Activated T-cell treated with anti-CD3 and anti-CD28 coated beads, Interleukin-2, amount 50 U/mL, for 1 hour (primary cell): ENCODE data around the gene DSCAML1.

Source experiments
- DNase-seq: peaks from one replicate; pipeline ENCODE4 v3.0.0-alpha.2; 2020

Gene DSCAML1

DNA sequence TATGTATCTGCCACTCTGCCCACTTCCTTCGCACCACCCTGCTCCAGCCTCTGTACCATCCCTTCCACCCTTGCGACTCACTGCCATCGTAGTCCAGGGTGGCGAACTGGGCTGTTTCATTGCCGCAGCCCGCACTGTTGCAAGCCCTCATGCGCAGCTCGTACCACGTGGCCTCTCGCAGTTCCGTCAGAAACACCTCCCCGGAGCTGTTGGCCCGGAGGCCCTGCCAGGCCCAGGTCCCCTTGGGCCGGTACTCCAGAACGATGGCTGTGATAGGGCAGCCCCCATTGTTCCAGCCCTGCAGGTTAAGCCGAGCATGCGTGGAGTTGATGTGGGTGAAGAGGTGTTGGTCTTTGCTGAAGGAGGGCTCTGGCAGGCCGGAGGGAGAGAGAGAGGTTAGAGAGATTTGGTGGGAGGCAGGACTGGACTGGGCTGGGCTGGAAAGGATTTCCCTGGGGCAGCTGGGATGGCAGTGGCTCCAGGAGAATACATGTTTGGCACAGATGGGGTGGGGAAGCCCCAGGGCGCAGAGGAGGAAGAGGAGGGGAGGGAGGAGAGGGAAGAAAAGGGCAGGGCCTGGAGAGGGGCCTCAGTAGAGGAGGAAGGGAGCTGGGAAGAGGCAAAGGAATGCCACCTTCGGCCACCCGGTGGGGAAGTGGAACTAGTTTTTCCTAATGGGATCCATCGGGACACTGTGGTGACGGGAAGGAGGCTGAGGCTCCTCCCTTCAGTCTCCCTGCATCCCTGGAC is 359.8 kb downstream of the DSCAML1 start:
- DNase-seq: no peak

DNA sequence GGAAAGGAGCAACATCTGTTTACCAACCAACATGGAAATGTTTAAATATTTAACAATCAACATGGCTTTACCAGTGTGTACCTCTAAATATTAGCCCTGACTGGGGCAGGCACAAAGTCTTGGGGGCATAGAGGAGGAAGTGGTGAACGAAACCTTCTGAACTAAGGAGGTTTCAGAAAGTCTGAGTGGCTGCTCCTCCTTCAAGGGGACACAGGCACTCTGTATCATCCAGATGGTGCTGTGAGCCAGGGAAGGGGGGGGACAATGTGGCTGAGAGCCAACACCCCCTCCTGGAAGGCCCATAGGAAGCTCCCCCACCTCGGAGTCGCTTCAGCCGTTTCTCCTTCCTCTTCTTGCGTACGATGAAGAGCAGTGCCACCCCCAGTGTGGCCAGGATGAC is 361.7 kb downstream of the DSCAML1 start:
- DNase-seq: no peak

DNA sequence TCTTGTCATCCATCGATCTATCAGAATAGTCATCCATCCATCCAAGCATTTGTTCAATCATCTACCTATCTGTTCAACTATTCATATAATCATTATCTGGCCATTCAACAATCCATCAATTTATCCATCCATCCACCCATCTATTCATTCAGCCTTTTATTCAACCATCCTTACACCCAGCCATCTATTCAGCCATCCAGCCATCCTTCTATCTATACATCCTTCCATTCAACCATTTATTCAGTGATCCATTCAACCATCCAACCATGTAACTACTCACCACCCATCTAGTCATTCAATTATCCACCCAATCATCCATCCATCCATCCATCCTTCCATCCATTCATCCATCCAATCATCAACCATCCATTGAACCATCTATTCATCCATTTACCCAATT is 362.5 kb downstream of the DSCAML1 start:
- no peak for DNase-seq

DNA sequence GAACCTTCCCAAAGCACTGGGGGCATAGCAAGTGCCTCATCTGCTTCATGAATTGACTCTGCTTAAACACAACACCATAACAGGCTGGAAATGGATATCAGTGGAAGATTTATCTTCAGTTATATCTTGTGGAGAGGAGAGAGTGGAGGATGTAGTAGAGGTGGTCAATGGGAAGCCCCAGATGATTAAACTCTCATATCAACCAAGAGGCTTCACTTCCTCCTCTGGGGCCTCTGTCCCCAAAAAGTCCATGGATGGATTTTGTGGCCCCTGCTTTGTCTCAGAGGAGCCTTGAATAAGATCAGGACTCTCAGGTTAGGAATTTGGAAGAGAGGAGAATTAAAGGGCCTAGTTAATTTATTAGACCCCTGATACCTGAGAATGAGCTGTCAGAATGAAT is 363.3 kb downstream of the DSCAML1 start:
- DNase-seq: no peak

DNA sequence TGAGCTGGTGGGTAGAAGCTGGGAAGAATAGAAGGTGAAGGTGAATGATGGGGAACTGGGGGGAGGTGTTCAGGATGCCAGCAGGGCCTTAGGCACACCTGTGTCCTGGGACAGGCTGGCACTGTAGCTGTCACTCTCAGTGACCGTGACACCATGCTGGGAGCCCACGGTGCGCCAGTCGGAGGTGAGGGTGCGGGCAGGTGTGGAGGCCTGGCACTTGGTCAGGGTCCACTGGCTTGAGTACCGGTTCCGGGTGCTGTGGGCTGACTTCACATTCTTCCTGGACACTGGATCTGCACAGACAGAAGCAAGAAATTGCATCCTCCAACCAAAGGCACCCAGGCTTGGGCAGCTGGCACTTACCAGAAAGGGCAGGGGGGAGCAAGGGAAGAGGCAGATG is 365.6 kb downstream of the DSCAML1 start:
- DNase-seq: no peak

DNA sequence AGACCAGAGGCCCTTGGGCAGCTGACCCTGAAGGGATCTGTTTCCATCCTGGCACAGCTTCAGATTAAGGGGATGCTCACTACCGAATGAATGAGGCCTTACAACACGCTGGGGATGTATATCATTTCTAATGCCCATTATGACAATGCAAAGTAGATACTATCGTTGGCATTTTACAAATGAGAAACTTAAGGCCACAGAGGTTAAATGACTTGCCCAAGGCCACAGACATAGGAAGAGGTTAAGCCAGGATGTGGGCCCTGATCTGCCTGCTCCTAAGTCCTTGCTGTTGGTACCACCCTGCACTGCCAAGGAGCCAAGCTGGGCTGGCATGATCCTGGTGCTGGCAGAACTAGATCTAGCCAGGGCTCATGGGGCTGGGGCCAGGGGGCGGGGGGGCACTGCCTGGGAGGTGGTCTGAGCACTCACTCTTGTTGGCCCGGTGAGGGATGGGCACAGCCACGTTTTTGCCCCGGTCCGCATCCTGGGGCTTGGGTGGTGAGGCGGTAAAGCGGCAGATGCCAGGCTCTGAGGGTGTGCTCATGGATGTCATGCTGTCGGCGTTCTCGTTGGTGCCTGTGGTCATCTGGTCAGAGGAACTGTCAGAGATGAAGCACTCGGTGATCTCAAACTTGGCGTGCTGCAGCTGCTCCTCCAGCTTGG is 366.6 kb downstream of the DSCAML1 start:
- no peak for DNase-seq

DNA sequence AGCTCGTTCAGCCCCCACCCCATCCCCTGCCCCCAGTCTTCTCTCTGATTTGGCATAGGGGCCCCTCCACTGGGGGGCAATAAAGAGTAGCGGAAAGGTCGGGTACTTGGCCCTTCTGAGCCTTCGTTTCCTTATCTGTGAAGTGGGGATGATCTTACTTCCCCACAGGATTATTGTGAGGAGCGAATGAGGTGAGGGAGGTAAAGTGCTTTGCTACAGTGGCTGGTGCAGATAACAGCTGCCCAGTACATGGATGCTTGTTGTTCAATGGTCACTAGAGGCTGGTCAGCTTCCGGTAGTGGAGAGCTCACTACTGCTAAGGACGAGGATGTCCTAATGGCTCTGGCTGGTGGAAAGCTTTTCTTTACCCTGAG is 368.2 kb downstream of the DSCAML1 start:
- DNase-seq: no peak

DNA sequence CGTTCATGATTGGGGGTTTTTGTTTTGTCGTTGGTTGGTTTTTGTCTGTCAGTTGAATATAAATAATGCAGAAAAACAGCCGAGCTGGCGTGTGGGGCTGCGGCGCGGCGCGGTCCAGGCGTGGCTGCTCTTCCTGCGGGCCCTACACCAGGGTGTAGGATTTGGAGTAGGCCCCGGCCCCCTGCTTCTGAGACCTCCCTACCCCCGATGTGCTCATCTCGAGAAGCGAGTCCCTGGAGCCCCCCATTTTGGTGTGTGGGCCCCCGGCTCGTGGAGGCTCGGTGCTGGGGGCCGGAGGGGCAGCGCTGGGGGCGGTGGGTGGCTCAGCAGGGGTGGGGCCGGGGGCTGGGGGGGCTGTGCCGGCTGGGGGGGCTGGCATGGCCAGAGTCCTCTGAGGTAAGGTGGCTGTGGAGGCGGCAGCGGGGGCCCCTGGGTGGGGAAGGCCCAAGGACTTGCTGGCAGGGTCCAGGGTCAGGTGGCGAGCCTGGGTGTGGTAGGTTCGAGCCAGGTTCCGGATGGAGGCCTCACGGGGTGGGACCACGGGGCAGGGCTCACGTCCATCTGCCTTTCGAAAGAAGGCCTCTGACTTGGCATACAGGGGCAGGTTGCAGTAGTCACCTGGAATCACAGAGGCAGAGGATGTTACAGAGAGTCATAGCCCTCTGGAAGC is 368.7 kb downstream of the DSCAML1 start:
- DNase-seq: no peak

DNA sequence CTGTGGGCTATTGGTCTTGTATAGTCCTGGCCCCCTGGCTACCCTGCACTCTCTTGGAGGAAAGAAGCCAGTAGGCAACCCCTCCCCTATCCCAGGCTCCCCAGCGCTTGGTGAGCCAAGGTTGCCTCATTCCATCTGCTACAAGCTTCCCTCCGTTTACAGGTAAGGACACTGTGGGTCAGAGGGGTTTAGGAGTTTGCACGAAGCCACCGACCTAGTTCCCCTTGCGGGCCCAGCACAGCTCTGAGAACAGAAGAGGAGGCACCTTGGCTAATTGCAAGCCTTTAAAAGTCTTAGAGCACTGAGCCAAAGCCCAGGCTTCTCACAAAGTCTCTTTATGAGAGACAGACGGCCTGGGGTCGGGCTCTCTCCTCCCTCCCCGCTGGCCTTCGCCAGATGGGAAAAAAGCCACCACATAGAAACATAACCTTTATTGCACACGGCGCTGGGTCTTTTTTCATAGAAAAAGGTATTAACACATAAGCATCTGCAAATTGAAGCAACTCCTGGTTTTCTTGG is 369.6 kb downstream of the DSCAML1 start:
- DNase-seq: no peak

DNA sequence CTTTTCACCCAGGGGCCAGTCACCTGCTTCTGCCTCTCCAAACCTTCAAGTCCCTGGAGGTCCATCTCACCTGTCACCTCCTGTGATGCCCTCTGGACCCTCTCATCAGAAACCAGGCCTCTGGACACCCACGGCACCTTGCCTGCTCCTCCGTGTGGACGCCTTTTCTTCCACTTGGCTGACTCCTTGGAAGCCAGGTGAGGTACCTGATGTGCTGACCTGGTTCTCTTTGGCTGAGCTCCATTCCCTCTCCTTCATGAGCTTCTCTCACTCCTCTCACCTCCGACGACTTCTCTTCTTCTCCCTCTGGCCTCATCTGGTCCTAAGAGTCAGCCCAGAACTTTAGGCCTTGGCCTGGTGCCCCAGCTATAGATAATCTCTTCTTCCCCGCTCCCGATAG is 370.1 kb downstream of the DSCAML1 start:
- DNase-seq: no peak

DNA sequence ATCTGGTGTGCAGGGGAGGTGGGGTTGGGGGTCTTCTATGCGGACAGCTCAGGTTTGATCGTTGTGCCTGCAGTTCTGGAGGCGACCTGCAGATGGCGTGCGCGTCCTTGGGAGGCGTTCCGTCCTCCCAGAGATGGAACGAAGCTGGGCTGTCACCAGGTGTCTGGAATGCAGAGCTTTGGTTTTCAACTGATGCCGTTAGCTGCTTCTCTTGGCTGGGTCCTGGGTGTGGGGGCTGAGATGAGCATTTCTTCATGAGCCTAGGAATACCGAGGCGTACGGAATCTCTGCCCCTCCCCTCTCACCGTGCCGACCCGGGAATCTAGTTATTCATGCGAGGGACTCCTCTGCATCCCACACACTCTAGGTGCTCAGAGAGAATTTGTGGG is 370.7 kb downstream of the DSCAML1 start:
- peak; percentile 75 for DNase-seq

DNA sequence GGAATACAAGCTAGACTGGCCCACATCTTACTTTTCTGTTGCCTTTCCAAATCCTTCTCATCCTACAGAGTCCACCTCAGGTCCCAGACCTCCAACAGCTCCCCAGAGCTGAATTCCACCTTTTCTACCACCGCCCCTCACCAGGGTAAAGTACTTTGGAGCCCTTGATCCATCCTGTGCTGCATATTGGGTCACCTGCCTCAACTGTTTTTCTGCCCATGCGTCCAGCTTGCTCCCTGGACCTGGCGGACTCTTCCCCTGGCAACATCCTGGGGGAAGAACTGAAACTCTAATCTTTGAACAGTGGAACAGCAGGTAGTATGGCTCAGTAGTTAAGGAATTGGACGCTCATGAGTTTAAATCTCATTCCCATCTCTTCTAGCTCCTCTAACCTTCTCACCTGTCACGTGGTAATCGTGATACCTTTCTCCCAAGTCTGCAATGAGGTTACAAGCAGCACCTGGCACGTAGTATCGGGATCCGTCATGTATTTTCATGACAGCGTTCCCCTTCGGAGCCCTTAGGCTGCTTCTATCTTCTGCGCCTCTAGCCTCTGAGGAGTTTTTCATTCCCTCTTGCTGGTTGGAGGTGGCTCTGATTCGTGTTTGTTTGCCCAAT is 371.2 kb downstream of the DSCAML1 start:
- no peak for DNase-seq

DNA sequence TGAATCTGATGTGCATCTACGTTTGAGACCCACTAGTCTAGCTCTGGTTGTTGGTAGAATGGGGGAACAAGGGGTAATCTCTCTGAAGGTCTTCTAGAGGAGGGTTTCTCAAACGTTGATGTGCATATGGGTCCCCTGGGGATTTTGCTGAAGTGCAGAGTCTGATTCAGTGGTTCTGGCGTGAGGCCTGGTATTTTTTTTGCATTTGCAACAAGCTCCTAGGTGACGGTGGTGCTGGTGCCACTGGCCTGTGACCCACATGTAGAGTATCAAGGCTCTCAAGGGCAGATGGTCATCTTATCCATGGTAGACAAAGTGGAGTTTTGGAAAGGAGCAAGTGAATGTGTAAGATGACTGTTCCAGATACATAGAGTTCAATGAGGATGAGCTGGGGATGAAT is 372.2 kb downstream of the DSCAML1 start:
- DNase-seq: no peak

DNA sequence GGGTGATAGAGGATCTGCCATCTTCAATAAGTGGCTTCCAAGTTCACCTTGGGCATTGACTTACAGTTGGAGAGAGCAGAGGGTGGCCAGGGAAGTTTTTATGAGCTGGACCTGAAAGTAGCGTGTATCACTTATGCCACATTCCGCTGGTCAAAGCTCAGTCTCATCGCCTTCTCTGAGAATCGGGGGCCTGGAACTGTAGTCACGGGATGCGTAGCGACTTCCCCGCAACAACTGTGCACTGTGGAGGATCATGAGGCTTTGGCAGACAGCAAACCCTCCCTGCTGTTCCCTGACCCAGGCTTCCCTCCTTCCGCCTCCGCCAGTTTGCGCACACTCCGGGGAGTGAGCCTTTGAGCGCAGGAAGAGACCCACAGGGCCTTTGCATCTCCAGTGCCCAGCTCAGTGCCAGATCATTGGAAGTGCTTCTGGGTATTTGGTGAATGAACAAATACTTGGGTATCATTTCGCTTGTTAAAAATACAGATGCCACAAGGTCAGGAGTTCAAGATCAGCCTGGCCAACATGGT is 373.9 kb downstream of the DSCAML1 start:
- DNase-seq: no peak

DNA sequence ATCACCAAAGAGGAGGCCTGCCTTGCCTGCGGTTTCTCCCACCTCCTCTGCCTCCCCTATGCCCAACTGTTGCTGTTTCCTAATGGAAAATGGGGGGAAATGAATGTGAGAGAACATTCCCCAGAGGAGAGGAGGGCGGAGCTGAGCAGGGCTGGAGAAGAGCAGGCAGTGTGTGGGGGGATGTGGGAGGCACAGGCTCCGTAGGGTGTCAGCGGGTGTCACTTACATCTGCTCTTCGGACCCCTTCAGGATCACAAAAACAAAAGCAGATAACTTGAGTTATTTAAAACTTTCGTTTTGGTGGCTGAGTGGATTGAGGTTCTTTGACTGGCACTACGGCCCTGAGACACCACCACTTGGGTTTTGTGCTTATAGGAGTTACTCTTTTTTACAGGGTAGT is 375.5 kb downstream of the DSCAML1 start:
- no peak for DNase-seq

DNA sequence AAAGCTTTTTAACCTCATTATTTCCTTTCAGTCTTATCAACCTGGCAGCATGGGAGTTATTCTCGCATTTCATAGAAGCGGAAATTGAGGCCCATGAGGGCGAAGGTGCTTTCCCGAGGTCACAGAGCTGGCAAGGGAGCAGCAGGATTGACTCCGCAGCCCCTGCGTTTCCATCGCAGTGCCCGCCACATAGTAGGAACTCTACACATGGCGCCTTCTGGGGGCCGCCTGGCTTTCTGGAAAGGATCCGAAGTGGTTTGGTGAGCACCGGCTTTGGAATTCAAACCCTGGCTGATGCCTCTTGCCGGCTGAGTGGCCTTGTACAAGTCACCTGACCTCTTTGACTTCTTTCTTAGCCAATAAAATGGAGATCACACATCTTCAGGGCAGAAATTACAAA is 376.0 kb downstream of the DSCAML1 start:
- no peak for DNase-seq

DNA sequence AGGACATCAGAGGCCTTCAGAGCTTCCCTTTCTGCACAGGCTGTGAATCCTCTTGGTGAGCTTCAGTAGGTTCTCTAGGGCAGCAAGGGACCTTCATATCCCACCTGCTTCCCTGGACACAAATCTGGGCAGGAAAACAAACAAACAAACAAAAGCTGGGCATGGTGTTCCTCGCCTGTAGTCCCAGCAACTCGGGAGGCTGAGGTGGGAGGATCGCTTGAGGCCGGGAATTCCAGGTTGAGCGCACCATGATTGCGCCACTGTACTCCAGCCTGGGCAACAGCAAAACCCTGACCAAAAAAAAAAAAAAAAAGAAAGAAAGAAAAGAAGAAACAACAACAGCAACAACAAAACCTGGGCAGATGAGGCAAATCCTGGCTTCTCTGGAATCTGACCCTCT is 376.4 kb downstream of the DSCAML1 start:
- DNase-seq: no peak

DNA sequence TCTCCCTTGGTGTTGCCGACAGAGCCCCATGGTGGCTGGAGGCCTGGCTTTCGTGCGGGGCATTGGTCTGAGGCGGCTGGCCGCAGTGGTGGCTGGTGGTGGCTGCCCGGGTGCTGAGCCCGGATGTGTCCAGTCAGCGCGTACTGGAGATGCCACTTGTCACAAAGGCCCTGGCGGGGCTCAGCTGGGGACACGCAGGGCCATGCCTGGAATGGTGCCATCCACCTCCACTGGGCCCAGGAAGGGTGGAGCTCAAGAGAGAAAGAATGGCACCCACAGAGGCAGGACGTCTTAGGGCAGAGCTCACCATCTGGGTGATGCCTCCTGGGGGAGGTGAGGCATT is 376.9 kb downstream of the DSCAML1 start:
- DNase-seq: no peak

DNA sequence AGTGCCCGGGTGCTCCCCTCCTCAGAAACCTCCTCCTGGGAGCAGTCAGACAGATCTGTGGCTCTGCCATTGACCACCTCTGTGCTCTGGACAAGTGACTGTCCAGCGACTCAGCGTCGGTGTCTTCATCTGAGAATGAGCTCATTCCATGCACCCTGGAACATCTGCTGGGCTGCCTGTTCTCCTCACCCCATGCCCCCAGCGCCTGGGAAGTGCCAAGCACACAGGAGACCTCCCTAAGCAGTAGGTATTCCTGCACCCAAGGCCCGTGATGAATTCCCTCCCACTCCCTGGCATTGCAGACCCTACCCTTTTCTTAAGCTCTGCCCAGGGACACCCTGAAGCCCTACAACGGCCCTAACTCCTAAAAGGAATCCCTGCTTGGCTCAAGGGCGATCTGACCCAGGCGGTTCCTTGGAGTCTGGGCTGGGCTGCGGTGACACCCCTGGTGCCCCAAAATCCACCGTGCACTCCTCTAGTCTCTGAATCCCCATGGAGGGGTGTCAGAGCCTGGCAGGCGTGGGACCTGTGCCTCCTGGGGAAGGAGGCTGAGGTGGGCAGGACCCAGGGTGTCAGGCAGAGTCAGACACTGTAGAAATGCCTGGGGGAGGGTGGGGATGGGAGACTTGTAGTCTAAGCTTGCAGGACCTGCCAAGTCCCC is 377.4 kb downstream of the DSCAML1 start:
- DNase-seq: no peak

DNA sequence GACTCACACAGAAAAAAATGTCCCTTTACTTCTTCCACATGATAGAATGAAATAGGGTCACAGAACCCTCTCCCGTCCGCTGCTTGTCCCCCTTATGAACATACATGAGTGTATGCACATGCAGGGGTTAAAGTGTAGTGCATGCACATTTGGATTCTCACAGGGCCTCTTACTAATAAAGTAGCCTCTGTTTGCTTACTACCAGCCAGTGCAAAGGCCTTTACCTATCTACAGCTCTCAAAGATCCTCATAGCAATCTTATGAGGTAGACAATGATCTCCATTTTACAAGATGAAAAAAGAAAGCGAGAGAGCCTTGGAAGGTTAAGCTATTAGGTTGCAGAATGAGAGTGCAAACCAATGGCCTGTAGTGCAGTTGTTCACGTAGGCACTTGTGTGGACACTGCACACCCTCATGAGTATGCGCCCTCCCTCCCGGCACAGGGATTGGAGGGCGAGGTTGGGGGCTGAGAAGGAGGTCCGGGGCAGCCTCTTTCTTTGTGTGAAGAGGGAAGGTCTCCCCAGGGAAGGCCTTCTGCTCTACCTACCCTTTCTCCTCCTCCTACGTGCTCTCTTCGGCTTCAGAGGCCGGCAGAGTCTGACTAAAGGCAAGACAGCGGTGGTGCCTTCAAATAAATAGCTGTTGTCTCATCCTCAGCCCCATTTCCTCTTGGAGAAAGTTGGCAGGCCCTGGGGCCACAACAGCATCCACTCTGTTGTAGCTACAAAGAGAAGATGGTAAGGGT is 378.1 kb downstream of the DSCAML1 start:
- DNase-seq: no peak

DNA sequence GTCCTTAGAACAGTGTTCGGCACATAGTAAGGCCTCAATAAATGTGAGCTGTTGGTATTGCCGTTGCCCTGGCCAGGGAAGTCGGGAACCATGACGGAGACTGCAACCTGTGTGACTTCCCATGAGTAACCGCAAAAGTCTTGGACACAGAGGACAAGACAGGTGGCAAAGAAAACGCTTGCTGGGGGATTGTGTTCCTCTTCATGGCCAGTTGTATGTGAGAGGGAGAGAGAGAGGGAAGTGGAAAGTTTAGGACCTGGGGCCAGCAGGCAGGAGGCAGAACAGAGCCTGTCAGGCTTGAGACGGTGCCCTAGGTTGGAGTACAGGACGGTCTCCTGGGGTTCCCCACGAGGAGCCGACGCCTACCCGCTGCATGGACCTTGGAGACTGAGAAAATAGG is 379.2 kb downstream of the DSCAML1 start:
- no peak for DNase-seq

DNA sequence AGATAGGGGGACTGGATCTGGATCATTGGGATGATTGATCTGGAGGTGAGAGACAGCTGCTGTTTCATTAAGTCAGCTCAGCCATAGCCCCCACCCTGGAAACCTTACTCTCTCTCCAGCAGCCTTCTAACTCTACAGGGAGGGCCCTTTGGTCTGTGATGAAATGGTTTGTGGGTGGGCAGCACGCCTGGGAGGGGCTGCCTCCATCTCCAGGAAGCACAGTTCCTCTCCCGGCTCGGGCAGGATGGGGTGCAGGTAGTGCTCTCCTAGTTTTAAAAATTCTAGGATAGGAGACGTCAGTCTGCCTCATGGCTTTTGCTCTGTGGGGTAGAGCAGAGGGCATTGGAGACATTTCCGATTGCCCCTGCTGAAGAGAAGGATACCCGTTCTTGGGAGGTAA is 379.7 kb downstream of the DSCAML1 start:
- no peak for DNase-seq
